HK-2 (cell line): ENCODE results near the gene ANKIB1.
"Not testable (repeated sequence)": the region's sequence is repeated elsewhere in the genome, so short reads cannot be mapped to it uniquely, and the experiment has no call there.

Experiments
- DNase-seq: peaks from one replicate; pipeline ENCODE4 v3.0.0-alpha.2; 2018; ENCODE audit not compliant: unreplicated experiment

Gene ANKIB1

DNA sequence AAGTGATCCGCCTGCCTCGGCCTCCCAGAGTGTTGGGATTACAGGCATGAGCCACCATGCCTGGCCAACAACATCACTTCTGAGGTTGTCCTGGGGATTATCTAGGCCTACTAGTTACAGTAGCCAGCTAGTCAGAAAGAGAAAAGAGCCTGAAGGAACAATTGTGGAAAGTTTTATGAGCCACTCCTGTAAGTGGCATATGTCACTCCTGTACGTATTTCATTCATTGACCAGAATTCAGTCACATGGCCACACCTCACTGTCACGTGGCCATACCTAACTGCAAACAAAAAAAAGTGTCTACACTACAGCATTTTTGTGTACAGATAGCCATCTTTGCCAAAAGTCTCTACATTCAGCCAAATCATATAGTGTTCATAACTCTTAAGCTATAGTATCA, 85.7 kb downstream of the ANKIB1 start:
- no peak for DNase-seq

DNA sequence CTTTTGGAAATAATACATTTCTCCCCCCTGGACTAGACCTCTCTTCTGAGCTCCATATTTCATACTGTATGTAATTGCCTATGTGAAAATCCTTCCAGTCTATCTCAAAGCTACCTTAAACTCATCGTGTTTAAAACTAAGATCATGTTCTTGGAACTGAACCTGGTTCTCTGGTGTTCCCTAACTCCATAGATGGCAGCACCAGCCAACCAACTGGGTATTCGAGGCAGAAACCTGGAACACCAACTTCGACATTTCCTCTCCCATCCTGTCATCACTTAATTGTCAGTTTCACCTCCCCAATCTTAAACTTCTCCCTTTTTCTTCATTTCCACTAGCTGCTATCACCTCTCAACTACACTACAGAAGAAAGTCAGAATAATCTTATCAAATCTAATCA, 87.0 kb downstream of the ANKIB1 start:
- no peak for DNase-seq

DNA sequence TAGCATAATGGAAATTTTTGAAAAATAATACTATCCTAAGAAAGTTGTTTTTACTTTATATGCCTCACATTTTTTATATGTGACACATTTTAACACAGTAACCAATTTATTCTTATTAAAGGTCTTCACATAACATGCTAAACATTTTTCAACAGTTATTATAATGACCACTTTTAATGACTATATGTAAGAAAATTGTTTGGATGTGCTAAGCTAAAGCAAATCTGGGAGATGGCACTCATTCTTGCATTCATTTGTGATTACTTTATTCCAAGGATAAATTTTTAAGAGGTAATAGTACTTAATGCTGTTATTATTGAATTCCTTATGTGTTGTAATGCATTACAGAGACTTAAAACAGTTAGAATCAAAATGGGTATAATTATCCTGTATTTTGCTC, 88.1 kb downstream of the ANKIB1 start:
- no peak for DNase-seq

- no peak for DNase-seq
Measured at GRCh38 chr7:92335574-92335973, 89.8 kb downstream of the ANKIB1 start.

GRCh38 chr7:92336662-92337340, 91.0 kb downstream of the ANKIB1 start:
- no peak for DNase-seq

DNA sequence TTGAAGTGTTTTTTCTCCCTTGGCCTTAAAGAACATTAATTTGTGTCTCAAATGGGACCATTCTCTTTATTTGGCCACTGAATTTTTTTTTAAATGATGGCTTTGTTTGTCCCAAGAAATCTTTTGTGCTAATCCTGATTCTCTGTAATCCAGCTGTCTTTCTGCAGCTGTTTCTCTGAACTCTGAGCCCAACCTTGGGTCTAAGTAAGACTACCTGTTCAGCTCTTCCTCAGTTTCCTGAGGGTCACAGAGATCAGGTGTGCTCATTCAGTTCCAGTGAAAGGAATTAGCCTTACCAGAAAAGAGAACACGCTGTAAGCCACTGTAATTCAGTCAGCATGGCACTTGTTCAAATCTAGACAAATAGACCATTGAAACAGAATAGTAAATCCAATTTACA, 94.2 kb downstream of the ANKIB1 start:
- DNase-seq, result no peak

DNA sequence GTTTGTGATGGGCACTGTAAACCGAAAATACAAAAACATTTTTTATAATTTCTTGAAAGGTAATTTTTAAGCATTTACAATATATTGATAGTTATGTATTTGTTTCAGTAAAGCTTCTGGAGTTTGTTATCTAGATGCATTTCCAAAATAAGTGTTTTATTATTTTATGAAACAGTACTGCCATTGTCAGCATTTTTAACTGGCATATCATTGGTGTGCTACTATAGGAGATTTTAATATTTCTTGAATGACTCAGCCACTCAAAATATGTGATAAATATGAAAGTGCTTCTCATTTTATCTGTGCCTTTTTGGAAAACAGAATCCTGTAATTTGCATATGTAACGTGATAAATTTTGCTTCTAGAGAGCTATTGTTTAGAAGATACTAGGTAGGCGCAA, 97.9 kb downstream of the ANKIB1 start:
- DNase-seq, result no peak

DNA sequence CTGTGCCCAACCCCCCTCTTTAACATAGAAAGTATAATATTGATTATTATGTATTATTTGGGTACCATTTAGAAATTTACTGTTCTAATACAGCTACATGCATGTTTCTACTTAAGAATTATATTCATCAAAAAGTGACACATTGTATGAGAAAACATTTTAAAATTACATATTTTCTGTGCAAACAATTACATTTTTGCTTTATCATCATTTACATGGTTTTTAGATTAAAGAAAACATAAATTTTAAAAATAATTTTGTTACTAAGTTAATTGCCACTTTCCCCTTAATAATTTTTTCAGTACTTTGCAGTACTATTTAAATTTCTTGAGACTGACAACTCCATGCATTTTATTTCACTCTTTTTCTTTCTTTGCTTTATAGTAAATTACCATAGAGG, 106.2 kb downstream of the ANKIB1 start:
- no peak for DNase-seq

DNA sequence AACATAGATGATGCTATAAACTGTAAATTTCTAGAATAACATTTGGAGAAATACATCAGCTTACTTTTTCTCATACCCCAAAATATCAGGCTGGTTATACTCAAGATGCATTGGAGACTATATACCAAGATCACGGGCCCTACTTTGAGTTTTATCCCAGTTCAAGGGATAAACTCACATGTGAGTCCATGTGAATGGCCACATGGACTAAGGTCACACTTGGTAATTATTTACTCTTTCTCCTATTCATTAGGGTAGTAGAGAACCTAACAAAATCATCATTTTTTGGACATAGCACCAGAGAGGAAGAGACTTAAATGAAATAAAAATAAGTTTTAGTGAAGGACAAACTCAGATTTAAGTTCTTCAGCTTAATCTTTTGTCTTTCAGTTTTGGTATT, 108.4 kb downstream of the ANKIB1 start:
- no peak for DNase-seq

DNA sequence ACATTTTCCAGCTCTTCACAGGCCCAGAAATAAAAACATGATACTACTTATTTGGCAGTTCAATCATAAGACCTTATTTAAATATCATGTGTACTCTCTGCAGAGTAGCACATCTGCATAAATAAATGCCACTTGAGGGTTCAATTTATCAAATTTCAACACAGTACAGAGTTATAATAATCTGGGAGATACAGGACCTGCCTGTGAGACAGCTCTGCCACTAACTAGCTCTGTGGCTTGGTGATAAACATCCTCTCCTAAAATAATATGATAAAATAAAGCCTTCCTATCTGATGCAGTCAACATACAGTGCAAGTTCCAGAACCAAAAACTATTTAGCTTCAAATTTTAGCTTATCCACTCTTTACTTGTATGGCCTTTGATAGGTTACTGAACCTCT, 110.6 kb downstream of the ANKIB1 start:
- DNase-seq, result no peak

DNA sequence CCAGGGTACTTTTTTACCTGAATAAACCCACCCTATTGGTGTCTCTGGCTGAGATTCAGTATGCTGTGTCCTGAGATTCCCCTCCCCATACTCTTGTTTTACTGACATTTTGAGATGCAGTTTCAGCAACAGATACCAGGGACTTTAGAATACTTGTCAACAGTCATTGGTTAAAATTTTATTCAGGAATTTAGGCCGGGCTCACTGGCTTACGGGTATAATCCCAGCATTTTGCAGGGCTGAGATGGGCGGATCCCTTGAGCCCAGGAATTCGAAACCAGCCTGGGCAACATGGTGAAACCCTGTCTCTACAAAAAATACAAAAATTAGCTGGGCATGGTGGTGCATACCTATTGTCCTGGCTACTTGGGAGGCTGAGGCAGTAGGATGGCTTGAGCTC, 111.5 kb downstream of the ANKIB1 start:
- DNase-seq, result no peak

- DNase-seq, result not testable (repeated sequence)
Measured at GRCh38 chr7:92359179-92359578, 113.4 kb downstream of the ANKIB1 start.

DNA sequence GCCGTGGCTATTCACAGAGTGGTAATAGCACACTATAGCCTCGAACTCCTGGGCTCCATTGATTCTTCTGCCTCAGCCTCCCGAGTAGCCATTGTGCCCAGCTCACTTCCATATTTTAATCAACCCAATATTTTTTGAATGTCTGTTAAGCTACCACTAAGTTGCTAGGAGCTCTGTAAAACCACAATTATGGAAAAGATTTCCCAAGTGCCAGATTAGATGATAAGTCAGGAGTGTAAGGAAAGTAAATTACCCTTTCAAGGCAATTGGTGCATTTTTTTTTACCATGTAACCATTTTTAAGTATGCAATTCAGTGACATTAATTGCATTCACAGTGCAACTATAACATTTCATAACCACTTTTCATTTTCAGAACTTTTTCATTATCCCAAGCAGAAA, 114.0 kb downstream of the ANKIB1 start:
- no peak for DNase-seq

- no peak for DNase-seq
Measured at GRCh38 chr7:92360387-92360786, 114.6 kb downstream of the ANKIB1 start.

GRCh38 chr7:92362131-92362530, 116.4 kb downstream of the ANKIB1 start:
- DNase-seq, result no peak

DNA sequence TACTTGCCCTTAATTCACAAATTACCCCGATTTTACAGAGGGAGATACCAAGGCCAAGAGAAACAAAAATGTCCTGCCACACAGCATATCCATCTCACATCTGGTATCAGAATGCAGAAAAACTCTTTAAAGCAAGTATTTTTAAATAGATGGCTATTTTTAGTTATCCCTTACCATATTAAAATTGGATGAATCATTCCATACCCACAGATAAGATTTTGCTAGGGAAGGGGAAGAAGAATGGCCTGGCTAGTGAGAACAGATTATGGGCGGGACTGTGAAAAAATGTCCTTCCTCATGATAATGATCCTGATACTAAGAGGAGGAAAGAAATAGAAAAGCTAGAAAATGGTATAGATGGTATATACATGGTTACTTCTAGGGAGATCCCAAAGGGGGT, 121.0 kb downstream of the ANKIB1 start:
- no peak for DNase-seq

- DNase-seq, result no peak
Measured at GRCh38 chr7:92368741-92369140, 123.0 kb downstream of the ANKIB1 start.

DNA sequence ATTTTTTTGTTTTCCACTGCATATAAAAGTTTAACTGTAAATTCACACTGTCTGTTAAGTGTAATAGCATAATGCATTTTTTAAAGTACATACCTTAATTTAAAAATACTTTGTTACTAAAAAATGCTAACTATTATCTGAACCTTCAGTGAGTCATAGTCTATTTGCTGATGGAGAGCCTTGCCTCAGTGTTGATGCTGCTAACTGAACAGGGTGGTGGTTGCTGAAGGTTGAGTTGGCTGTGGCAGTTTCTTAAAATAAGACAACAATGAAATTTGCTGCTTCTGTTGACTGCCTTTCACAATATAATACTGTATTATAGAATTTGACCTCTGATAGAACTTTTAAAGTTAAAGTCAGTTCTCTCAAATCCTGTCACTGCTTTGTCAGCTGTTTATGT, 129.2 kb downstream of the ANKIB1 start:
- no peak for DNase-seq

DNA sequence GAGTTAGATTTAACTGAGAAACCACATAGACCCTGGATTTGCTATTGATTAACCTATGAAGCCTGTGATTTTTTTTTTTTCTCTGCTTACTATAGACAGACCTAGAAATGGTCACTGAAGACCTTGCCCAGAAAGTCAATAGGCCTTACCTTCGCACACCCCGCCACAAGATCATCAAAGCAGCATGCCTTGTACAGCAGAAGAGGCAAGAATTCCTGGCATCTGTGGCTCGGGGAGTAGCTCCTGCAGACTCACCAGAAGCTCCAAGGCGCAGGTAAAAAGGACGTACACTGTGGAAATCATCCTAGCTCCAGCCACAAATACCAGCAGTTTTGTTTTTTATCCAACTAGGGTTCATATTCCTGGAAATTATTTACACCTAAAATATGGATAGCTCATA, 145.3 kb downstream of the ANKIB1 start:
- no peak for DNase-seq

DNA sequence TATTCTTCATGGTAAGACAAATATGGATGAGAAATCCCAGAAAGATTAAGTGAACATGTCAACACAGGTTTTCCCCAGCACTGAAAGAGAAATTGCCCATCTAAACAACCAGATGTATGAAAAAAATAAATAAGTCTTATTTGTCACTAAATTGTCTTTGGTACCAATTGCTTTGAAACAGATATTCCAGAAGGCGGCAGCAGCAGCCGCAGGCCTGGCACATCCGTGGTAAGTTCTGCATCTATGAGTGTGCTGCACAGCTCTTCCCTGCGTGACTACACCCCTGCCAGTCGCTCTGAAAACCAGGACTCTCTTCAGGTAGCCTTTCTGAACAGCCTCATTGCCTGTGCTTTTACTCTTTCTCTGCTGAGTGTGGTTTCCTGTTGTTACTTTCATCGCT, 151.8 kb downstream of the ANKIB1 start:
- no peak for DNase-seq

GRCh38 chr7:92400013-92400412, 154.2 kb downstream of the ANKIB1 start:
- DNase-seq, result no peak

GRCh38 chr7:92402920-92403759, 157.4 kb downstream of the ANKIB1 start:
- no peak for DNase-seq

DNA sequence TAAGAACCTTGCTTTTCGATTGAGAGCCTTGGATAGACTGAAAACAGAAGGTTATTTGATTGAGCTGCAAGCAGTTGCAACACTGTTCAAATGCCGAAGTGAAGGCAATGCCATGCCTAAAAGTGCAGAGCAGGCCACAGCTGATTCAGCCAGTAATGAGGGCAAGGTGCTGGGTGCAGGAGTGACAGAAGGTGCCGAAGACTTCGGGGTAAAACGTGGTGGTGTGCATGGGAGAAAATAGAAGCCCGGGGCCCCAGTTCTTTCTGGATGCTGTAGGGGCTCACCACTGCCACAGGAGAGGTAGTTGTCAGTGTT, 157.9 kb downstream of the ANKIB1 start:
- DNase-seq, result no peak

GRCh38 chr7:92404170-92404614, 158.4 kb downstream of the ANKIB1 start:
- no peak for DNase-seq
